C1 segment of cervical spinal cord (tissue), 14 donors: ENCODE measurements around the gene ABLIM1.
"Not testable (repeated sequence)": the region's sequence is repeated elsewhere in the genome, so short reads cannot be mapped to it uniquely, and the experiment has no call there.

Experiments
- DNase-seq, 14 donors: peaks; one replicate each; lab custom pipeline; 2025; lab: John Stamatoyannopoulos, UW

Gene ABLIM1

GRCh38 chr10:114658175-114658574, at the start of gene ABLIM1:
TSS of gene ABLIM1 (minus strand) at chr10:114658275. CDS start at chr10:114658200, 75 bp downstream.
- no peak for DNase-seq

GRCh38 chr10:114706458-114707055, 48.5 kb upstream of the ABLIM1 start:
- no peak for DNase-seq

- DNase-seq: no peak
Measured at GRCh38 chr10:114704679-114705078, 46.6 kb upstream of the ABLIM1 start.

GRCh38 chr10:114703377-114704107, 45.5 kb upstream of the ABLIM1 start:
- DNase-seq: no peak

GRCh38 chr10:114698271-114699061, 40.4 kb upstream of the ABLIM1 start:
- no peak for DNase-seq

- peak in 8 of 14 donors; percentile 10 to 95 (median 21) for DNase-seq
Measured at GRCh38 chr10:114697061-114697598, 39.1 kb upstream of the ABLIM1 start.

- not testable (repeated sequence) for DNase-seq
Measured at GRCh38 chr10:114696301-114696700, 38.2 kb upstream of the ABLIM1 start.

- DNase-seq: no peak
Measured at GRCh38 chr10:114694752-114695151, 36.7 kb upstream of the ABLIM1 start.

- DNase-seq: no peak
Measured at GRCh38 chr10:114694062-114694461, 36.0 kb upstream of the ABLIM1 start.

GRCh38 chr10:114691442-114691941, 33.4 kb upstream of the ABLIM1 start:
- DNase-seq: no peak

GRCh38 chr10:114688786-114689185, 30.7 kb upstream of the ABLIM1 start:
- no peak for DNase-seq

- no peak for DNase-seq
Measured at GRCh38 chr10:114687459-114687858, 29.4 kb upstream of the ABLIM1 start.

GRCh38 chr10:114686013-114686412, 27.9 kb upstream of the ABLIM1 start:
- DNase-seq: no peak

GRCh38 chr10:114685456-114685855, 27.4 kb upstream of the ABLIM1 start:
- DNase-seq: no peak

- peak in 1 of 14 donors; percentile 50 for DNase-seq
Measured at GRCh38 chr10:114684822-114685209, 26.7 kb upstream of the ABLIM1 start.

GRCh38 chr10:114684084-114684821, 26.2 kb upstream of the ABLIM1 start:
- peak in 7 of 14 donors; percentile 16 to 63 (median 26) for DNase-seq

GRCh38 chr10:114683593-114683992, 25.5 kb upstream of the ABLIM1 start:
- peak in 2 of 14 donors; percentile 15 to 81 for DNase-seq

- DNase-seq: peak in 1 of 14 donors; percentile 81
Measured at GRCh38 chr10:114683162-114683561, 25.1 kb upstream of the ABLIM1 start.

GRCh38 chr10:114682532-114682931, 24.5 kb upstream of the ABLIM1 start:
- peak in 1 of 14 donors; percentile 76 for DNase-seq

GRCh38 chr10:114682121-114682520, 24.0 kb upstream of the ABLIM1 start:
- no peak for DNase-seq

- peak in 2 of 14 donors; percentile 30 to 57 for DNase-seq
Measured at GRCh38 chr10:114681542-114681941, 23.5 kb upstream of the ABLIM1 start.
